OCI-LY7 (cell line): ENCODE measurements around the gene LCN9.

Experiments
- EZH2phosphoT487 ChIP-seq: fragments of 200-600 bp; sonication (generic); IDR thresholded peaks from 2 replicates; pipeline ENCODE4 v1.6.1; 2018; ENCODE audit warnings: low read depth, borderline replicate concordance, mild to moderate bottlenecking, mixed run types, antibody characterized with exemption, low read length, moderate library complexity, mixed read lengths
- TF ChIP-seq, protein P1 (sequence below): fragments of 200-600 bp; sonication (generic); conservative IDR thresholded peaks from 2 replicates; pipeline ENCODE4 v1.5.1; 2014; ENCODE audit warnings: mild to moderate bottlenecking, antibody characterized with exemption, low read length, moderate library complexity, mixed read lengths

GRCh38 chr9:135639196-135639595 is 23.9 kb upstream of the LCN9 start, which contains the start of gene GLT6D1:
- TF ChIP-seq, protein P1, sequence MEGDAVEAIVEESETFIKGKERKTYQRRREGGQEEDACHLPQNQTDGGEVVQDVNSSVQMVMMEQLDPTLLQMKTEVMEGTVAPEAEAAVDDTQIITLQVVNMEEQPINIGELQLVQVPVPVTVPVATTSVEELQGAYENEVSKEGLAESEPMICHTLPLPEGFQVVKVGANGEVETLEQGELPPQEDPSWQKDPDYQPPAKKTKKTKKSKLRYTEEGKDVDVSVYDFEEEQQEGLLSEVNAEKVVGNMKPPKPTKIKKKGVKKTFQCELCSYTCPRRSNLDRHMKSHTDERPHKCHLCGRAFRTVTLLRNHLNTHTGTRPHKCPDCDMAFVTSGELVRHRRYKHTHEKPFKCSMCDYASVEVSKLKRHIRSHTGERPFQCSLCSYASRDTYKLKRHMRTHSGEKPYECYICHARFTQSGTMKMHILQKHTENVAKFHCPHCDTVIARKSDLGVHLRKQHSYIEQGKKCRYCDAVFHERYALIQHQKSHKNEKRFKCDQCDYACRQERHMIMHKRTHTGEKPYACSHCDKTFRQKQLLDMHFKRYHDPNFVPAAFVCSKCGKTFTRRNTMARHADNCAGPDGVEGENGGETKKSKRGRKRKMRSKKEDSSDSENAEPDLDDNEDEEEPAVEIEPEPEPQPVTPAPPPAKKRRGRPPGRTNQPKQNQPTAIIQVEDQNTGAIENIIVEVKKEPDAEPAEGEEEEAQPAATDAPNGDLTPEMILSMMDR, result no peak
- no peak for TF ChIP-seq EZH2phosphoT487
